H1 (cell line): ENCODE results near the gene LARP4B. TPM values are rescaled to one million over a fixed set of nuclear protein-coding genes. Genes with fewer than 3 reads are reported as not detected.

Experiments used
- polyA plus RNA-seq, 7 experiments: library from polyadenylated mRNA; depleted of rRNA in 3 of 7; stranded (reverse) in 5 of 7; unstranded in 2 of 7; fragments of >200 nt in 5 of 7; fragments of 200-250 nt in 2 of 7; gene quantifications; 1 replicate in 5 of 7; 2 replicates in 1 of 7; 4 replicates in 1 of 7; pipeline versions ENCODE4 v1.2.1 to v1.2.3, GENCODE V29; 2011 to 2013; ENCODE audit warnings: missing spikeins in 2 of 7, mixed read lengths in 2 of 7
- total RNA-seq: library from RNA; stranded (reverse); fragmentation: NEBNext Ultra II Directional; extraction: Animal tissue kit (Norgen Biotek cat#: 25700); gene quantifications from 2 replicates; pipeline ENCODE4 v1.2.1, GENCODE V29; 2021
- TF ChIP-seq, protein P1 (sequence below): fragments of 300-600 bp; sonication (generic); IDR thresholded peaks from 2 replicates; pipeline ENCODE4 v1.7.1; 2012; ENCODE audit warnings: low read length, moderate library complexity, mild to moderate bottlenecking, inconsistent platforms; ENCODE audit not compliant: insufficient replicate concordance

The LARP4B gene
- total and polyA plus RNA-seq, 2 of the 8 experiments (the other 6 are each of a cell fraction or from before 2014, with no cell fraction given): 20.1 to 78.6 TPM

DNA sequence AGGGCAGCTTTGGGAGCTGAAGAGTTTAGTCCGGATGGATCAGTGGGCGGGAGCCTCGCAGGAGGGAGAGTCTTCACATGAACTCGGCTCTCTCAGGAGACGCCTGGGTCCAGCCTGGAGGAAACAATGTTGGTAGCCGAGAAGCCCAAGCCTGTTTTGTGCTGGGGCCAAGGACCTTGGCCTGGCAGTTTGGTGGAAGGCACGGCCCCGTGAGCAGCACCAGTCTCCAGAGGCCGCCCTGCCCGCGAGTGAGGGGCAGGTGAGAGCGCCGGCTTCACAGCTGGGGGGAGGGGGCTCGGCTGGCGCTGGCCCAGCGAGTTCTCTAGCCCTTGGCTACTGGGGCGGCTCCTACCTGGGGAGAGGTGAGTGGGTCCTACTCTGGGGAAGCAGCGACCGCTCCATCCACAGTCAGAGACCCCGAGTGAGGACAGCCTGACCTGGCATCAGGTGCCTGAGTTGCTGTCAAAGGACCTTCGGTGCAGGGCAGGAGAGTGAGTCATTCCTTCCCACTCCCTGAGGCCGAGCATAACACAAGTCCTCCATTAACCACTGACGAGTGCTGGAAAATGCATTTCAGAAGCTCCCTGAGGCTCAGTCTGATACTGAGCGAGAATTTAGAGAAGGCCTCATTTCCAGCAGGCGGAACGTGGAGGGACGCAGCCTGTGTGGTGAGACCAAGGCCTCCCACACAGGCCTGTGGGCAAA, 152.7 kb downstream of the LARP4B start (continued):
- TF ChIP-seq, protein P1, sequence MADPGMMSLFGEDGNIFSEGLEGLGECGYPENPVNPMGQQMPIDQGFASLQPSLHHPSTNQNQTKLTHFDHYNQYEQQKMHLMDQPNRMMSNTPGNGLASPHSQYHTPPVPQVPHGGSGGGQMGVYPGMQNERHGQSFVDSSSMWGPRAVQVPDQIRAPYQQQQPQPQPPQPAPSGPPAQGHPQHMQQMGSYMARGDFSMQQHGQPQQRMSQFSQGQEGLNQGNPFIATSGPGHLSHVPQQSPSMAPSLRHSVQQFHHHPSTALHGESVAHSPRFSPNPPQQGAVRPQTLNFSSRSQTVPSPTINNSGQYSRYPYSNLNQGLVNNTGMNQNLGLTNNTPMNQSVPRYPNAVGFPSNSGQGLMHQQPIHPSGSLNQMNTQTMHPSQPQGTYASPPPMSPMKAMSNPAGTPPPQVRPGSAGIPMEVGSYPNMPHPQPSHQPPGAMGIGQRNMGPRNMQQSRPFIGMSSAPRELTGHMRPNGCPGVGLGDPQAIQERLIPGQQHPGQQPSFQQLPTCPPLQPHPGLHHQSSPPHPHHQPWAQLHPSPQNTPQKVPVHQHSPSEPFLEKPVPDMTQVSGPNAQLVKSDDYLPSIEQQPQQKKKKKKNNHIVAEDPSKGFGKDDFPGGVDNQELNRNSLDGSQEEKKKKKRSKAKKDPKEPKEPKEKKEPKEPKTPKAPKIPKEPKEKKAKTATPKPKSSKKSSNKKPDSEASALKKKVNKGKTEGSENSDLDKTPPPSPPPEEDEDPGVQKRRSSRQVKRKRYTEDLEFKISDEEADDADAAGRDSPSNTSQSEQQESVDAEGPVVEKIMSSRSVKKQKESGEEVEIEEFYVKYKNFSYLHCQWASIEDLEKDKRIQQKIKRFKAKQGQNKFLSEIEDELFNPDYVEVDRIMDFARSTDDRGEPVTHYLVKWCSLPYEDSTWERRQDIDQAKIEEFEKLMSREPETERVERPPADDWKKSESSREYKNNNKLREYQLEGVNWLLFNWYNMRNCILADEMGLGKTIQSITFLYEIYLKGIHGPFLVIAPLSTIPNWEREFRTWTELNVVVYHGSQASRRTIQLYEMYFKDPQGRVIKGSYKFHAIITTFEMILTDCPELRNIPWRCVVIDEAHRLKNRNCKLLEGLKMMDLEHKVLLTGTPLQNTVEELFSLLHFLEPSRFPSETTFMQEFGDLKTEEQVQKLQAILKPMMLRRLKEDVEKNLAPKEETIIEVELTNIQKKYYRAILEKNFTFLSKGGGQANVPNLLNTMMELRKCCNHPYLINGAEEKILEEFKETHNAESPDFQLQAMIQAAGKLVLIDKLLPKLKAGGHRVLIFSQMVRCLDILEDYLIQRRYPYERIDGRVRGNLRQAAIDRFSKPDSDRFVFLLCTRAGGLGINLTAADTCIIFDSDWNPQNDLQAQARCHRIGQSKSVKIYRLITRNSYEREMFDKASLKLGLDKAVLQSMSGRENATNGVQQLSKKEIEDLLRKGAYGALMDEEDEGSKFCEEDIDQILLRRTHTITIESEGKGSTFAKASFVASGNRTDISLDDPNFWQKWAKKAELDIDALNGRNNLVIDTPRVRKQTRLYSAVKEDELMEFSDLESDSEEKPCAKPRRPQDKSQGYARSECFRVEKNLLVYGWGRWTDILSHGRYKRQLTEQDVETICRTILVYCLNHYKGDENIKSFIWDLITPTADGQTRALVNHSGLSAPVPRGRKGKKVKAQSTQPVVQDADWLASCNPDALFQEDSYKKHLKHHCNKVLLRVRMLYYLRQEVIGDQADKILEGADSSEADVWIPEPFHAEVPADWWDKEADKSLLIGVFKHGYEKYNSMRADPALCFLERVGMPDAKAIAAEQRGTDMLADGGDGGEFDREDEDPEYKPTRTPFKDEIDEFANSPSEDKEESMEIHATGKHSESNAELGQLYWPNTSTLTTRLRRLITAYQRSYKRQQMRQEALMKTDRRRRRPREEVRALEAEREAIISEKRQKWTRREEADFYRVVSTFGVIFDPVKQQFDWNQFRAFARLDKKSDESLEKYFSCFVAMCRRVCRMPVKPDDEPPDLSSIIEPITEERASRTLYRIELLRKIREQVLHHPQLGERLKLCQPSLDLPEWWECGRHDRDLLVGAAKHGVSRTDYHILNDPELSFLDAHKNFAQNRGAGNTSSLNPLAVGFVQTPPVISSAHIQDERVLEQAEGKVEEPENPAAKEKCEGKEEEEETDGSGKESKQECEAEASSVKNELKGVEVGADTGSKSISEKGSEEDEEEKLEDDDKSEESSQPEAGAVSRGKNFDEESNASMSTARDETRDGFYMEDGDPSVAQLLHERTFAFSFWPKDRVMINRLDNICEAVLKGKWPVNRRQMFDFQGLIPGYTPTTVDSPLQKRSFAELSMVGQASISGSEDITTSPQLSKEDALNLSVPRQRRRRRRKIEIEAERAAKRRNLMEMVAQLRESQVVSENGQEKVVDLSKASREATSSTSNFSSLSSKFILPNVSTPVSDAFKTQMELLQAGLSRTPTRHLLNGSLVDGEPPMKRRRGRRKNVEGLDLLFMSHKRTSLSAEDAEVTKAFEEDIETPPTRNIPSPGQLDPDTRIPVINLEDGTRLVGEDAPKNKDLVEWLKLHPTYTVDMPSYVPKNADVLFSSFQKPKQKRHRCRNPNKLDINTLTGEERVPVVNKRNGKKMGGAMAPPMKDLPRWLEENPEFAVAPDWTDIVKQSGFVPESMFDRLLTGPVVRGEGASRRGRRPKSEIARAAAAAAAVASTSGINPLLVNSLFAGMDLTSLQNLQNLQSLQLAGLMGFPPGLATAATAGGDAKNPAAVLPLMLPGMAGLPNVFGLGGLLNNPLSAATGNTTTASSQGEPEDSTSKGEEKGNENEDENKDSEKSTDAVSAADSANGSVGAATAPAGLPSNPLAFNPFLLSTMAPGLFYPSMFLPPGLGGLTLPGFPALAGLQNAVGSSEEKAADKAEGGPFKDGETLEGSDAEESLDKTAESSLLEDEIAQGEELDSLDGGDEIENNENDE: no peak
